ENCODE data around the gene TOB2.
"Not testable (repeated sequence)": the region's sequence is repeated elsewhere in the genome, so short reads cannot be mapped to it uniquely, and the experiment has no call there.

The TOB2 gene

DNA sequence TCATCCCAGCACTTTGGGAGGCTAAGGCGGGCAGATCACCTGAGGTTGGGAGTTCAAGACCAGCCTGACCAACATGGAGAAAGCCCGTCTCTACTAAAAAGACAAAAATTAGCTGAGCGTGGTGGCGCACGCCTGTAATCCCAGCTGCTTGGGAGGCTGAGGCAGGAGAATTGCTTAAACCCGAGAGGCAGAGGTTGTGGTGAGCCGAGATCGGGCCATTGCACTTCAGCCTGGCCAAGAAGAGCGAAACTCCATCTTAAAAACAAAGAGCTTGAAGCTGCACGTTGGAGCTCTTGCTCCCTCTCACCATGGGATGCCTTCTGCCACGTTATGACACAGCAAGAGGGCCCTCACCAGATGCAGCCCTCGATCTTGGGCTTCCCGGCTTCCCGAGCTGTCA, 43.8 kb downstream of the TOB2 start:
- DNase-seq; in situ Hi-C loops (cut with HindIII; ENCODE audit: low pct_ligation_motif_present, low pct_unique_long_range_greater_than_20kb, low sequenced_read_pairs): not testable (repeated sequence)

DNA sequence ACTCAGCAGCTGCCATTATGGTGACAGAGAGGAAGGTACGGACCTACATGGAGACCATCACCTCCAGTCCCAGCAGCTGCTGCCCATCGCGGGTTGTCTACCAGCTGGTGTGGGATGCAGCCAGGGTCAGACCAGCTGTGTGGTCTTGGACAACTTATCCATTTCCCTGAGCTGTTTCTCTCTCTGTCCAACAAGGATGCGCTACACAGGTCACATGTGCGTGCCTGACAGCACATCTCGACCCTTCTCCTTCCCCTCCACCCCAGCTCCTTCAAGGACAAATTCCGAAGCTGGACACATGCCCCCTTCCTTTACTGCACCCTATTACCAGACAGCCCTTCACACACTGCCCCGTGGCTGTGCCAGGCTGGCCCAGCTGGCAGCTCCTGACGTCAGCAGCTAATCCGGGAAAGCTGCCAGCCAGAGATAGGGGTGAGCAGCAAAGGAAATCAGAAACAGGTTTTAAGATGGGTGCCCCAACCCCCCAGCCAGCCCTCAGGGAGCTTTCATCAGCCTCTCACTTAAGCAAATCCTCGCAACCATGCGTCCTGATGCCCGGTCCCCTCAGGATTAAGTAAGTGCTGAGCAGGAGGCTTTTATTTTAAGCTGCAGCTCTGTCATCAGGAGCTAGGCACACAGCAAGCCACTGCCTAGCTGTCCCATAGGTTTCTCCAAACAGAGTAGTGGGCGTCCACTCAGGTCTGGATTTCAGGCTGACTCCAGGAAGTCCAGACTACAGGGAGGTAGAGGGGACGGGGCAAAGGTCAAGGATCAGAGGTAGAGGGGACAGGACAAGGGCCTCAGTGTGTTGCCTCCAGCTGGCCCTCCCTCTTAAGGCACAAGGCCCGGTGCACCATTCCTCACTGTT, 44.6 kb downstream of the TOB2 start:
- peak; percentile 59 for DNase-seq
- in situ Hi-C loops (cut with HindIII; ENCODE audit: low pct_ligation_motif_present, low pct_unique_long_range_greater_than_20kb, low sequenced_read_pairs) = no loop called here

DNA sequence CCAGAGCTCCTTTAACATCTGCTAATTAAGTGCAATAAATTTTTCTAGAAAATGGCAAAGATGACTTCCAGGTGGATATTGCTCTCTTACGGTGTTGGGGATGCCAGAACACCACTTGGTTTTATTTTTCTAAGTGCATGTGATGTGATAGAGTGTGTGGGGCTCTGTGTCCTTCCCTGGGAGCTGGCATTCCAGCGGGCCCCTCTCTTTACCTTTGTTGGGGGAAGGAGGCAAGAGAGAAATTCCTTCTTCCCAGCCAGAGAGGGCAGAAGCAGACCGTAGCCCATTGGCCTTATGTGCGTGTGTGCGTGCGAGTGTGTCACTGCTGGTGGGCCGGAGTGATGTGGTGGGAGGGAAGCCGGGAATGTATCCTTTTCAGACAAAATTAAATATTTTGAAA, 47.7 kb downstream of the TOB2 start:
- in situ Hi-C loops (cut with HindIII; ENCODE audit: low pct_ligation_motif_present, low pct_unique_long_range_greater_than_20kb, low sequenced_read_pairs) = no loop called here
- no peak for DNase-seq

DNA sequence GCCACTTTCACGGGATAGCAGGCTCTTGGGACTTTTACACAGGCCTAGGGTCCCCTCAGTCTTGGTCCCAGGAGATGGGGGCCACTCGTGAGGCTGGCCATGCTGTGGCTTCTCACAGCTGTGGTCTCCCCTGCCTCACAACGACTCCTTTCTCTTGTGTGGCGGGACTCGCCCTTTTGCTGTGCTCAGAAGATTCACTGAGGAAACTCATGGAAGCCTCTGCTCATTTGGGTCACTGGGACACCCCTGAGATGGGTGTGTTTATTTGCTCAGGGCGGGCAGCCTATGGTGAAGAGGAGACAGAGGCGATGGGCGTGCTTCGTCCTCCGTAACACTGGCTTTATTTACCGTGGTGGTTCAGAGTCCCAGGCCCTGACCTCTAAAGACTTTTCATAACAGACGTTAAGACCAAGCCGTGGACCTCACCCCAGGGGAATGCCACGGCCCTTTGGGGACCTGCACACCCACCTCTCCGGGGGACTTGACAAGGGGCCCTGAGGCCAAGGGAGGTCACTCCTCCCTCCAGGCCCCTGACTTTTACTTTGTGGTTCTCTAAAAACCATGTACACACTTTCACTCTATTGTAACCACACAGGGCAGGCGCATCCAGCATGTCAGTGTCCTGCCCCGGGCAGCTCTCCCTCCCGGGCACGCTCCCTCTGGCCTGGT, 49.3 kb downstream of the TOB2 start:
- DNase-seq = no peak
- in situ Hi-C loops (cut with HindIII; ENCODE audit: low pct_ligation_motif_present, low pct_unique_long_range_greater_than_20kb, low sequenced_read_pairs) = no loop called here

DNA sequence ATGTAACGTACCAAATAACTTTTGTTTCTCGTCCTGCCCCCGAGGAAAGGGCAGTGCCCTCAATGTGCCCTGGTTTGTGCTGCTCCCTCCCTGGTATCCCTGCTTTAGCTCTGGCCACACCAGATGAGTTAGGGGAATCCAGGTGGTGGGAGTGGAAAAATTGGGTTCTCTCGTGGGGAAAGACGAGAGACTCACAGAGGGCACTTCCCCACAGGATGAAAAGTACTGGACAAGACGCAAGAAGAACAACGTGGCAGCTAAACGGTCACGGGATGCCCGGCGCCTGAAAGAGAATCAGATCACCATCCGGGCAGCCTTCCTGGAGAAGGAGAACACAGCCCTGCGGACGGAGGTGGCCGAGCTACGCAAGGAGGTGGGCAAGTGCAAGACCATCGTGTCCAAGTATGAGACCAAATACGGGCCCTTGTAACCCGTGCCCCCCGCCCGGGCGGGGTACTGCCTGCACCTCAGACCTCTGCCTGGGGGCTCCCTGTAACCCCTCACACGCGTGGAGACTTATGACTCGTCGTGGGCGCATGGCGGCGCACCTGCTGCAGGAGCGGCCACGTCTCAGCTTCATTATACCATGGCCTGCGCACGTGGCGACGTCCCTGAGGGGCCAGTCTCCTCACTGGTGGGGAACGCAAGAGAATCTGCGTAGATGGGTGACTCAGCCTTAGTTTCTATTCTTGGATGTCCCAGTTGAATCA, 50.9 kb downstream of the TOB2 start:
- no peak for DNase-seq
- in situ Hi-C loops (cut with HindIII; ENCODE audit: low pct_ligation_motif_present, low pct_unique_long_range_greater_than_20kb, low sequenced_read_pairs) = no loop called here

DNA sequence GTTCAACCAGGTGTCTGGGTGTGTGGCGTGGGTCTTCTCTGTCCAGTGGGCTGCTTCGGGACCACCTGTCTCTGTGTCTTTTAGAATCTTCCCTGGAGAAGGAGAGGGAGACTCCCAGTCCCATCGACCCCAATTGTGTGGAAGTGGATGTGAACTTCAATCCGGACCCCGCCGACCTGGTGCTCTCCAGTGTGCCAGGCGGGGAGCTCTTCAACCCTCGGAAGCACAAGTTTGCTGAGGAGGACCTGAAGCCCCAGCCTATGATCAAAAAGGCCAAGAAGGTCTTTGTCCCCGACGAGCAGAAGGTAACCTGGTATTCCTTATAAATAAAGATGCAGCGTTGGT, 52.6 kb downstream of the TOB2 start:
- DNase-seq = no peak
- in situ Hi-C loops (cut with HindIII; ENCODE audit: low pct_ligation_motif_present, low pct_unique_long_range_greater_than_20kb, low sequenced_read_pairs) = no loop called here

DNA sequence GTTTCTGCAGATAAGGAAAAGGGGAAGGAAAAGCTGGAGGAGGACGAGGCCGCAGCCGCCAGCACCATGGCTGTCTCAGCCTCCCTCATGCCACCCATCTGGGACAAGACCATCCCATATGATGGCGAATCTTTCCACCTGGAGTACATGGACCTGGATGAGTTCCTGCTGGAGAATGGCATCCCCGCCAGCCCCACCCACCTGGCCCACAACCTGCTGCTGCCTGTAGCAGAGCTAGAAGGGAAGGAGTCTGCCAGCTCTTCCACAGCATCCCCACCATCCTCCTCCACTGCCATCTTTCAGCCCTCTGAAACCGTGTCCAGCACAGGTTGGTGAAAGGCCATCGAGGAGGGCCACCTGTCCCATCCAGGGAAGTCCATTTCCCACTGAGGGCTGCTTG, 59.3 kb downstream of the TOB2 start:
- DNase-seq = no peak
- in situ Hi-C loops (cut with HindIII; ENCODE audit: low pct_ligation_motif_present, low pct_unique_long_range_greater_than_20kb, low sequenced_read_pairs) = no loop called here

DNA sequence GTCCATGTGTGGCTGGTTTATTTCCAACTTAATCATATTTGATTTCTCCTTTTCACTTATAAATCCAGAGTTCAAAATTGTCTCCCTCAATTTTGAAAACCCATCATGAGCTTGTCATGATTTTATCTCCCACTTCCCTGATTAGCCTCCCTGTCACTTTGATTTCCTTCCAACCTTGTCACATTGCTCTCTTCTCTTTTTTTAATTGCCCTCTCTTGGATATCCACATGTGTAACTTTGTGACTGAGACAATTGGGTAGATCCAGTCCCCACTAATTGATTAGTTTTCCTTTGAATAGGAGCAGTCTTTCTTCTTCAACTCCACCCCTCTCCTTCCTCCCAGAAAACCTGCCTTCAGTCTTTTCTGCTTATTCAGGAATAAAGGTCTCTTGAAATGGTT, 62.5 kb downstream of the TOB2 start:
- DNase-seq = no peak
- in situ Hi-C loops (cut with HindIII; ENCODE audit: low pct_ligation_motif_present, low pct_unique_long_range_greater_than_20kb, low sequenced_read_pairs) = no loop called here
